Amniotic epithelial cell (primary cell): ENCODE measurements around the gene AKAP10.
"Not testable (repeated sequence)": the region's sequence is repeated elsewhere in the genome, so short reads cannot be mapped to it uniquely, and the experiment has no call there.

Experiments used
- DNase-seq: peaks from one replicate; pipeline ENCODE4 v3.0.0-alpha.2; 2010; ENCODE audit warnings: low read depth

AKAP10 gene

DNA sequence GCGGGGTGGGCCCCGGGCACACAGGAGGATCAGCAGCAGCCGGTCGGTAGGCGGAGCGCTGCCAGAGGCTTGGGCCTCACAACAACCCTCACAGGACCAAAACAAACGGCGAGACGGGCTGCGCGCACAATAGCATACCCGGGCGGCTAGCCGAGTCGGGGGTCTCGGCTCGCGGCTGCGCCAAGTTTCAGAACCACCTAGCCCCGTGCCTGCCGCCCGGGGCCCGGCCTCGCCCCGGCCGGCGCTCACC lies 110.6 kb downstream of the AKAP10 start:
- peak; percentile 60 for DNase-seq

DNA sequence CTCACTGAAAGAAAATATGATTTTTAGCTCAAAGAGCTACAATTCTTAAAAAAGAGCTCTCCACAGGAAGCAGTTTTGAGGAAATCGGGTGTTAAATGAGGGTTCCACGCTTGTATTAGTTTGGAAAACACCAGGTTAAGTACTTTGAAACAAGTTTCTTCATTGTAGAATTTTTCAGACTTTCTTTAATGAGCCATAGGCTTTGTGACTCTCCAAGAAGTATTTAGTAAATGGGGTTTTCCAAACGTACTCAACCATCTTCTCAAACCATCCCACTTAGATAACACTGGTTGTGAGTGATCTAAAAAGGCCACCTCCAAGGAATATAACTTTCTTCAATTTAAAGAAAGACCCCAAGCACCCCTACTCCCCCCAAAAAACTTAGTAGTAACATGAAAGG lies 112.6 kb downstream of the AKAP10 start:
- no peak for DNase-seq

DNA sequence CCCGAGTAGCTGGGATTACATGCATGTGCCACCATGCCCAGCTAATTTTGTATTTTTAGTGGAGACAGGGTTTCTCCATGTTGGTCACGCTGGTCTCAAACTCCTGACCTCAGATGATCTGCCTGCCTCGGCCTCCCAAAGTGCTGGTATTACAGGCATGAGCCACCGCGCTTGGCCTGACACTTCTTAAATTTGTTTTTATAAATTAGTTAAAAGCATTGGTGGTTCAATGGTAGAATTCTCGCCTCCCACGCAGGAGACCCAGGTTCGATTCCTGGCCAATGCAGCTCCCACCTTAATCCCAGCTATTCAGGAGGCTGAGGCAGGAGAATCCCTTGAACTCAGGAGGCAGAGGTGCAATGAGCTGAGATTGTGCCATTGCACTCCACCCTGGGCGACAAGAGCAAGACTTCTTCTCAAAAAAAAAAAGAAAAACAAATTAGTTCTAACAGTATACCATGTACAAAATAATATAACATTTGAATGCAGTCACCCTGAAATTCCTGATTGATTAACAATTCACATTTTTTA lies 116.9 kb downstream of the AKAP10 start:
- not testable (repeated sequence) for DNase-seq

DNA sequence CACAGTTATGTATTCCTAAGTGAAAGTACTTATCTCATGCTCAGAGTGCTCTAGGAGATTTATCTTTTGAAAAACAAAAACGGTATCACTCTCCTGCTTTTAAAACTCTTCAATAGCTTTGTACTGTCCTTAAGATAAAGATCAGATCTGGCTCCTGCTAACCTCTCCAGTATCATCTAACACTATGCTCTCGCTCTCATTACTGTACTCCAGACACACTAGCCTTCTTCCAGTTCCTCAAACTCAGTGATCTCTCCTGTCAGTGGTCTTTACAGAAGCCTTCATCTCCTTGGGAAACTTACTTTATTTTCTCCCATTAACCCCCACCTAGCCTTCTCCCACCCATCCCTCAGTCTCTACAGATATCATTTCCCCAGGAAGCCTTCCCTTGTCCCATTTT lies 120.0 kb downstream of the AKAP10 start:
- no peak for DNase-seq
